ENCODE results near the gene POLH. TPM values are rescaled to one million over a fixed set of nuclear protein-coding genes. Genes with fewer than 3 reads are reported as not detected.

The POLH gene
- total and polyA plus RNA-seq, 9 of the 15 experiments (the other 6 are each of a cell fraction or from before 2014, with no cell fraction given), result 5.8 to 31.6 (median 20.6) TPM

DNA sequence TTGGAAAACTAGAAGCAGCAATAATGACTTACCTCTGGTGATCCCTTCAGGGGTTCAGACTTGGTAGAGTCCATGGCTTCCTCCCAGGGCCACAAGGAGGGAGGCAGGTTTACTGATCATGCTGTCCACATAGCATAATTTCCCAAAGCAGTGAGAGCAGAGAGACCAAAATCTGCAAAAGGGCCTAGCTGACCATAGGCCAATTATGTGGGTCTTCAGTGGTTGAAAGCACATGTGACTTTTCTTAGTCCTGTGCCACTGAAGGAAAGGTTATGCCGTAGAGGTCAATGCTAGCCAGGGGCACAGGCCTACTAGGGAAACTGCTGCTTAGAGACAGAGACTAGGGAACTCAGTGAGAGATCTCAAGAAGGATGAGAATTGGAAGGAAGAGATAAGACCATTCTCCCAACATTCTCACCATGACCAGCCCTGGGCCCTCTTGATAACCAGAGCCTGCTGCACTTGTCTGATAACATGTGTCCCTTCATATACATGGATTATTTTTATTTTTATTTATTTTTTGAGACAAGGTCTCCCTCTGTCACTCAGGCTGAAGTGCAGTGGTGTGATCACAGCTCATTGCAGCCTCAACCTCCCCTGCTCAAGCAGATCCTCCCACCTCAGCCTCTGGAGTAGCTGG, 55.1 kb downstream of the POLH start (continued):
- TF ChIP-seq SMARCA5 (IDR thresholded peaks at IDR 0.05), result no peak
- no peak for TF ChIP-seq KLF1 (tag; IDR thresholded peaks at IDR 0.05)
- TF ChIP-seq HOXB6 (CRISPR knock-in tag; IDR thresholded peaks at IDR 0.05; ENCODE audit: borderline replicate concordance), result no peak
- TF ChIP-seq PTTG1 (tag; IDR thresholded peaks at IDR 0.05; ENCODE audit: low read depth), result no peak
- TF ChIP-seq TEAD4 (IDR thresholded peaks at IDR 0.05; ENCODE audit: low read length), result peak; percentile 98
- no peak for TF ChIP-seq TEAD4 (CRISPR knock-in tag; IDR thresholded peaks at IDR 0.05; ENCODE audit: borderline replicate concordance)
- peak; percentile 80 for TF ChIP-seq L3MBTL2 (IDR thresholded peaks at IDR 0.05)
- no peak for TF ChIP-seq ZNF282 (CRISPR knock-in tag; IDR thresholded peaks at IDR 0.05)
- TF ChIP-seq NFE2L1 (tag; IDR thresholded peaks at IDR 0.05; ENCODE audit: borderline replicate concordance, low read depth), result no peak
- TF ChIP-seq ARNT (IDR thresholded peaks at IDR 0.05), result peak in 1 of 2 experiments; percentile 96; a peak in 2 of 4 replicates
- TF ChIP-seq MAFK (IDR thresholded peaks at IDR 0.05; ENCODE audit: low read length), result peak; percentile 47; the same call in 1 of the 2 replicates
- TF ChIP-seq, protein P1, sequence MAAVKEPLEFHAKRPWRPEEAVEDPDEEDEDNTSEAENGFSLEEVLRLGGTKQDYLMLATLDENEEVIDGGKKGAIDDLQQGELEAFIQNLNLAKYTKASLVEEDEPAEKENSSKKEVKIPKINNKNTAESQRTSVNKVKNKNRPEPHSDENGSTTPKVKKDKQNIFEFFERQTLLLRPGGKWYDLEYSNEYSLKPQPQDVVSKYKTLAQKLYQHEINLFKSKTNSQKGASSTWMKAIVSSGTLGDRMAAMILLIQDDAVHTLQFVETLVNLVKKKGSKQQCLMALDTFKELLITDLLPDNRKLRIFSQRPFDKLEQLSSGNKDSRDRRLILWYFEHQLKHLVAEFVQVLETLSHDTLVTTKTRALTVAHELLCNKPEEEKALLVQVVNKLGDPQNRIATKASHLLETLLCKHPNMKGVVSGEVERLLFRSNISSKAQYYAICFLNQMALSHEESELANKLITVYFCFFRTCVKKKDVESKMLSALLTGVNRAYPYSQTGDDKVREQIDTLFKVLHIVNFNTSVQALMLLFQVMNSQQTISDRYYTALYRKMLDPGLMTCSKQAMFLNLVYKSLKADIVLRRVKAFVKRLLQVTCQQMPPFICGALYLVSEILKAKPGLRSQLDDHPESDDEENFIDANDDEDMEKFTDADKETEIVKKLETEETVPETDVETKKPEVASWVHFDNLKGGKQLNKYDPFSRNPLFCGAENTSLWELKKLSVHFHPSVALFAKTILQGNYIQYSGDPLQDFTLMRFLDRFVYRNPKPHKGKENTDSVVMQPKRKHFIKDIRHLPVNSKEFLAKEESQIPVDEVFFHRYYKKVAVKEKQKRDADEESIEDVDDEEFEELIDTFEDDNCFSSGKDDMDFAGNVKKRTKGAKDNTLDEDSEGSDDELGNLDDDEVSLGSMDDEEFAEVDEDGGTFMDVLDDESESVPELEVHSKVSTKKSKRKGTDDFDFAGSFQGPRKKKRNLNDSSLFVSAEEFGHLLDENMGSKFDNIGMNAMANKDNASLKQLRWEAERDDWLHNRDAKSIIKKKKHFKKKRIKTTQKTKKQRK (IDR thresholded peaks at IDR 0.05; ENCODE audit: borderline replicate concordance, low read depth, low read length), result no peak
- no peak for TF ChIP-seq CEBPB (tag; IDR thresholded peaks at IDR 0.05)
- TF ChIP-seq ZNF165 (CRISPR knock-in tag; IDR thresholded peaks at IDR 0.05; ENCODE audit: borderline replicate concordance), result peak; percentile 78
- no peak for TF ChIP-seq FOXA1 (IDR thresholded peaks at IDR 0.05; ENCODE audit: borderline replicate concordance)
- TF ChIP-seq TRIM24 (IDR thresholded peaks at IDR 0.05), result peak; percentile 96 to 97
- no peak for TF ChIP-seq ZFPM2 (CRISPR knock-in tag; IDR thresholded peaks at IDR 0.05)
- no peak for TF ChIP-seq RFX1 (IDR thresholded peaks at IDR 0.05)
- TF ChIP-seq, protein P2, sequence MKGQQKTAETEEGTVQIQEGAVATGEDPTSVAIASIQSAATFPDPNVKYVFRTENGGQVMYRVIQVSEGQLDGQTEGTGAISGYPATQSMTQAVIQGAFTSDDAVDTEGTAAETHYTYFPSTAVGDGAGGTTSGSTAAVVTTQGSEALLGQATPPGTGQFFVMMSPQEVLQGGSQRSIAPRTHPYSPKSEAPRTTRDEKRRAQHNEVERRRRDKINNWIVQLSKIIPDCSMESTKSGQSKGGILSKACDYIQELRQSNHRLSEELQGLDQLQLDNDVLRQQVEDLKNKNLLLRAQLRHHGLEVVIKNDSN (CRISPR knock-in tag; IDR thresholded peaks at IDR 0.05), result peak; percentile 73
- TF ChIP-seq, protein P3, sequence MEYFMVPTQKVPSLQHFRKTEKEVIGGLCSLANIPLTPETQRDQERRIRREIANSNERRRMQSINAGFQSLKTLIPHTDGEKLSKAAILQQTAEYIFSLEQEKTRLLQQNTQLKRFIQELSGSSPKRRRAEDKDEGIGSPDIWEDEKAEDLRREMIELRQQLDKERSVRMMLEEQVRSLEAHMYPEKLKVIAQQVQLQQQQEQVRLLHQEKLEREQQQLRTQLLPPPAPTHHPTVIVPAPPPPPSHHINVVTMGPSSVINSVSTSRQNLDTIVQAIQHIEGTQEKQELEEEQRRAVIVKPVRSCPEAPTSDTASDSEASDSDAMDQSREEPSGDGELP (CRISPR knock-in tag; IDR thresholded peaks at IDR 0.05; ENCODE audit: borderline replicate concordance), result peak; percentile 58
- peak; percentile 98 for TF ChIP-seq LEF1 (IDR thresholded peaks at IDR 0.05)
- TF ChIP-seq, protein P4, sequence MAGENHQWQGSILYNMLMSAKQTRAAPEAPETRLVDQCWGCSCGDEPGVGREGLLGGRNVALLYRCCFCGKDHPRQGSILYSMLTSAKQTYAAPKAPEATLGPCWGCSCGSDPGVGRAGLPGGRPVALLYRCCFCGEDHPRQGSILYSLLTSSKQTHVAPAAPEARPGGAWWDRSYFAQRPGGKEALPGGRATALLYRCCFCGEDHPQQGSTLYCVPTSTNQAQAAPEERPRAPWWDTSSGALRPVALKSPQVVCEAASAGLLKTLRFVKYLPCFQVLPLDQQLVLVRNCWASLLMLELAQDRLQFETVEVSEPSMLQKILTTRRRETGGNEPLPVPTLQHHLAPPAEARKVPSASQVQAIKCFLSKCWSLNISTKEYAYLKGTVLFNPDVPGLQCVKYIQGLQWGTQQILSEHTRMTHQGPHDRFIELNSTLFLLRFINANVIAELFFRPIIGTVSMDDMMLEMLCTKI (IDR thresholded peaks at IDR 0.05; ENCODE audit: partially characterized antibody), result no peak
- peak; percentile 44; the same call in 1 of the 2 replicates for TF ChIP-seq HCFC1 (IDR thresholded peaks at IDR 0.05; ENCODE audit: low read depth, low read length)
- TF ChIP-seq STAT5A (IDR thresholded peaks at IDR 0.05; ENCODE audit: borderline replicate concordance, low read length), result peak; percentile 98
- peak; percentile 82 for TF ChIP-seq SMAD3 (CRISPR knock-in tag; conservative IDR thresholded peaks at IDR 0.05)
